Astrocyte of the hippocampus (primary cell): ENCODE measurements around the gene NPR3.
A peak's percentile ranks its signal among the peaks of the same experiment; 100 is the strongest.

ENCODE experiments used
- DNase-seq: peaks from one replicate; pipeline ENCODE4 v3.0.0; 2011; ENCODE audit warnings: low read depth, low spot score

NPR3 gene

DNA sequence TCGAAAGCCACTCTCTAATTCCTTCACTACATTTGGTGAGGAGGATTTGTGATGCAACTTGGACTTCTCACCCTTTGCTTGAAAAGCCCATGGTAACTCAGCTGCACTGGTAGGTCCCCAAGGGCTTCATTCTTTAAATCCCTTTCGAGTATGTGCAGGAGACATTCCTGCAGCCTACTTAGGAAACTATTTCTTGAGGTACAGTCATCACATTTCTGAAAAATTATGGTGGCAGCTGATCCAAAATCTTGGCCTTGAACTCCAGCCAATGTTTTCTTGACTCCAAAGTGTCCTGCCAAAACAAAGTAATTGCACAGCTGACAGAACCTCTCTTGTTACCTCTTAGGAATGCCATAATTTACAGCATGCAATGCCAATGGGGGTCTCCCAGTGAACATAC lies 99.7 kb downstream of the NPR3 start:
- DNase-seq, result peak; percentile 75

DNA sequence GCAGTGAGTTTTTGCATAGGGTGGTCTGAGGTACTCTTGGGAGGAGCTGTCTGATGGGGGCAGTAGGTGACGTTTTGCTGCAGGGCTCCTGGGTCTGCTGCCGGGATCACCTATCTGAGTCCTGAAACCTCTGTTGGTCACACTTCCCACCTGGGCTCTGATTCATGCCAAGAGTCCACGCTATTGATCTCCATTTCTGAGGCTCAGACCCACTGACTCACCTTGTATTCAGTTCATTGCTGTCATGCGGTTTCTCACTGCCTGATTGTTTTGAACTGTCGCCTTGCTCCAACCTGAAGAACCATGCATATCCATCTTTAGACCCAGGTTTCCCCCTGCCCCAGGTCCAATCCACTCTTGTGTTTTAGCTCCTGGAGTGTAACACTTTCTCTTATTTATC lies 101.3 kb downstream of the NPR3 start:
- no peak for DNase-seq

DNA sequence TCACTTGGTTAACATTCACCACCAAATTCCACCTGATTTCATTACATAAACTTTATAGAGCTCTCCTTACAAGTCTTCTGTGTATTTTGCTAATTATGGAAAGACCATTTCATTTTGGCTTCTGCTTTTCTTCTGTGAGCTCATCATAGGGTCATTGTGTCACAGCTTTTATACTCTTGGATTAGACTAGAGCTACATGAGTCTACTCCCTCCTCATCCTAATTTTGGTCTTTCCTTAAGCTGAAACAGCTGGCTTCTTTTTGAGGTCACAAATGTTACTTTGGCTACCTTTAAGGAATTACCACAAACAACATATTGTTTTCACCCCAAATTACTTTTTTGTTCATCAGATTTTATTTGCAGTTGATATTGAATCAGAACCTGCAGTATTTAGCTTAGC lies 103.0 kb downstream of the NPR3 start:
- DNase-seq, result no peak

DNA sequence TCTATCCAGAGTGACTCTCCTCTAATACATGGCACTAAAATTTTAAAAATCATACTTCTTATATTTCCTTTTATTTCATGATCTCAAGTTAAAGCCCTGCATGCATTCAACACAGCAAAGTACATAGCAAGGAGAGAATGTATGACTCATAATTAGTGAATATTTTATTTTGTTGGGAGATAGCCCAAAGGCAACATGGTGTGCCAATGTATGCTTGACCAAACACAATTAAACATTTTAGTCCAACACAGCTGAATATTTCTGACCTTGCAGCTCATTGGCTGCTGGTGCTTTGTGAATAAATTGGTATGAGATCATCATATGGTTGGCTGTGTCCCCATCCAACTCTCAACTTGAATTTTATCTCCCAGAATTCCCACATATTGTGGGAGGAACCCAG lies 103.5 kb downstream of the NPR3 start:
- peak; percentile 70 for DNase-seq

DNA sequence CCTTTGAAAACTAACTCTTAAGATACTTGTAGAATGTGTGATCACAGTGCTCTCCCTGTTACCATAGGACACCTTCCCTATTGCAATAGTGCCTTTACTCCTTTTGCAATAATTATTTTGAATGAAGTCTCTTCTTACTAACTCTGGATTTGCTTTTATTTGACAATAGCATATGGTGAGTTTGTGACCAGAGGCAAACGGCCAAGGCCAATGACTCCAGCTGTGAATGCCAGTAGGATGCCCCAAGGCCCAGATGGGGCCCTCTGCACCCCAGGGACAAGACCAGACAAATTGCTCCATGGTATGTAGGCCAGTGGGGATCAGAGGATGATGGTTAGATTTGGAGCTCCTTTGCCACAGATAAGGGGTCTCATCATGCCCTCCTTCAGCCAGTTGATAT lies 116.9 kb downstream of the NPR3 start:
- no peak for DNase-seq

DNA sequence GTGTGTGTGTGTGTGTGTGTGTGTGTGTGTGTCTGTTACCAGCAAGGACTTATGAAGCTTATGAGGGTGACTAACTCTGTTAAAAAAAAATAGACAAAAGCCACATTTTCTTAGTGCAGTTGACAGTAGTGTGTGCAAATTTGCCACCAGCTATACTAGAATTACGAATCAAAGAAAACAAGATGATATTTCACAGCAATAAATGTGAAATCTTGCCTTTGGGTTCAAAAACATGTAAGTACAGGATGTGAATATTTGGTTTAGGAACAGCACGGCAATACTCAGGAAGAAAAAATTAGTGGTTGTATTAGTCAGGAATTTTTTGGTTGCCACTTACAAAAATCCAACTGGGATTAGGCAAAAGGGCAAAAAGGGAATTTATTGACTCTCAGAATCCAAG lies 117.4 kb downstream of the NPR3 start:
- no peak for DNase-seq

DNA sequence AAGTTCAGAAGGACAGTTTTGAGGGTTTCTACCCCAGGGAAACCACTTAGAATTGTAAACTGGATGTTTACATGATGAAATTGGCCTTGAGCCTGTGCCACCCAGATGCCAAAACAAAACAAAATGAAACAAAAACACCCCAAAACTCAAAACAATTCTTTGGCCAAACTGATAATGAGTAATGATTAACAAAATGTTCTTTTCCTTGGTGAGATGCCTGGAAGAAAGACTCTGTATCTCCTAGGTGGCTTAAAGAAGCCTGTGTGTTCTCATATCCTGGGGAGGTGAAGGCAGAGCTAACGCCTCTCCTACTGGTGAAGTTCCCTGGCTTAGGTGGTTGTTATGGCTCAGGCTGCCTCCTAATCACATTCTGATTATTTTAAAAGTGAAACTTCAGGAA lies 120.5 kb downstream of the NPR3 start:
- no peak for DNase-seq

DNA sequence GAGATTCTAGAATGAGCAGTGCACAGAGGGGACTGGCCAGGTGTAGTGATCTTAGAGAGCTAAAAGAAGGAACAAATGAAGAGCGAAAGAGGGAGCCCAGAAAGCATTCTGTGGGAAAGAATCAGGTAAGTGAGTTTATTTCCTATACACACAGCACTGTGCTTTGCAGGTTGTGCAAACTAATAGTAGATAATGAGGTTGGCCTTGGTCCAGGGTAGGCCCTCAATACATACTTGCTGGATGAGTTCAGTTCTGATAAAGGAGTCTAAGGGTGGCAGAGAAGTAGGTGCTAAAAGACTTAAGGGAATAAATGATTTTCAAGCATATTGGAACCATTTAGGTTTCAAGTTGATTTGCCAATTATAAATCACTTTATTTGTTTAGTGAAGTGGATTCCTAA lies 122.0 kb downstream of the NPR3 start:
- DNase-seq, result no peak

DNA sequence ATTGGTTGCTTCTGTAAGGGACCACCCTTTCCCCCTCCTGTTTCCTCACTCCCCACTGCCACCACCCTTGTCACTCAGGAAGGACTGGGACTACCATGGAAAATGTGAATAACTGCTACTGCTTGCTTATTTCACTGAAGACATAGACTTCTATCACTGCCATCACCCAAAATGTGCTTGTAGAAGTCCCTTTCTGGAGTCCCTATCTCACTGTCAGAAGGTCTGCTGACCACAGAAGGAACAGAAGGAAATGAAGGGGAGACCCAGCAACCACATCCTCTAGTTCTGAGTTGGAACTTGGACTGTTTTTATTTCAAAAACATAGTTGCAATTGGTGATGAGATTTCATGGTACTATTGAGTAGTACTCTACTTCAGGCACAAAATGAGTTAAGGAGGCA lies 122.5 kb downstream of the NPR3 start:
- no peak for DNase-seq

DNA sequence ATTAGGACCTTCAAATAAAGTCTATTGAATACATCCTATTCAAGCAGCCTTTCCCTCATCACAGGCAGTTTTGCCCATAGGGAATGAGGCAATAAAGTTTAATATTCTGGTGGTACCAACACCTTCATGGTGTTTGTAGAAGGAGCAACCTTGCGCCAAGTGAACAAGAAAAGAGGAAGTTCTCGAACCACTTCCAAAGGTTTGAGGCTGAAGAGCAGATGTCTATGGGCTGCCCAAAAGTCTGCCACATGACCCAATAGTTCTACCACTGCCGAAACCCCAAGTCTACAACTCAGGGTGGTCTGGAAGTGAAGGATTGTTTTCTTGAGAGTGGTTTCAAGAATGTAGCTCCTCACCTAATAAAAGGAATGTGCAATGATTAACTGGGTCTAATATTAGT lies 123.1 kb downstream of the NPR3 start:
- DNase-seq, result no peak

DNA sequence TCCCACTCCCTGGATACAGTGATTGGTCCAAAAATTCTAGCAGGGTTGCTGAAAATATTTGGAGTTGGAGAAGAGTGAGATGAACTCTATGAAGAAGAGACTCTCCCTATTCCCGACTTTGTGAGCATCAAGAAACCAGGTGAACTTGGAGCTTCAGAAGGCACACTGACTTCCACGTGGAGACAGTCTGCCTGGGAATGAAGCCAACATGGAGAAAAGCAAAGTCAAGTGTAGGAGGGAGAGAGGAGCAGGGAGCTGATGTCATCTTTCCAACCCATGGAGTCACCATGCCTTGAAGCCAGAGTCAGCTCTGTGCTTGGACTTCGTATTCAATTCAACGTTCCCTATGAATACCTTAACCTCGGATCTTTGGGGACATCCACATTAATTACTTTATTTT lies 125.1 kb downstream of the NPR3 start:
- no peak for DNase-seq

DNA sequence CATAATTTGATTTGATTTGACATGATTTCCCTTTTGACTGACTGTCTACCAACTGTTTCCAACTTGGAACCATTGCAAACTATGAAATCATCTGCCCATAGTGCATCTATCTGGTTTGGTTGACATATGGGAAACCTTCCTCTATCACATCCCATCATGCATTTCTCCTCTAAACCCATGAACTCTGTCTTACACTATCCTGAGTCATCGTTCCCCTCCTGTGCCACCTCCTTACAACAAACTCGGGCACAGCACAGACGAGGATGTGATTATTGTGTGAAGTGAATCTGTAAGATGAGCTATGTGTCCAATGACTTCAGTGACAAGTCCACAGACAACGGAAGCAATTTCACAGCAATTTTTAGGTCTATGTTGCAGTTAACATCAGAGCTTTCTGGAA lies 126.1 kb downstream of the NPR3 start:
- DNase-seq, result no peak

DNA sequence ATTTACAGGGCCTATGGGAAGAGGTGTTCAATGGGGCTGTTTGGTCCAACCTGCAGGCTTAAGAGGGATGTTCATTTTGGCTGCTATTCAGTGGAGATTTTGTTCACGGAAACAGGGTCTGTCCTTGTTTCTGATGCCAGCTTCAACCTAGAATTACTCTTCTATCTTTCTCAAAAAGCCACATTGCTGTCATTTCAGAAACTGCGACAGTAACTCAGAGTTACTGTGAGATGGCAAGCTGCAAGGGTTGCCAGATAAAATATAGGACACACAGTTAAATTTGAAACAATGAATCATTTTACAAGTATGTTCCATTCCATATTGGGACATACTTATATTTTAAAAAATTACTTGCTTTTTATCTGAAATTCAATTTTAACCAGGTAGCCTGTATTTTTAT lies 128.0 kb downstream of the NPR3 start:
- no peak for DNase-seq

DNA sequence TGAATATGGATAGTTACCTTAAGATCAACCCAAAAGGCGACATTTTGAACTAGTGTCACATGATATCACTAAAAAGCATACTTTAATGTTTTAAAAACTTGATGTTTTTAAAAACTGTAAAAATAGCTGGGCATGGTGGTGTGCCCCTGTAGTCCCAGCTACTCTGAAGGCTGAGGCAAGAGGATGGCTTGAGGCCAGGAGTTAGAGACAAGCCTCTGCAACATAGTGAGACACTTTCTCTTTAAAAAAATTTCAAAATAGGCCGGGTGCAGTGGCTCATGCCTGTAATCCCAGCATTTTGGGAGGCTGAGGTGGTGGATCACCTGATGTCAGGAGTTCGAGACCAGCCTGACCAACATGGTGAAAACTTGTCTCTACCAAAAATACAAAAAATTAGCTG lies 129.5 kb downstream of the NPR3 start:
- no peak for DNase-seq
